NT2/D1 (cell line): ENCODE measurements around the gene CCT8L2.
"Not testable (repeated sequence)": the region's sequence is repeated elsewhere in the genome, so short reads cannot be mapped to it uniquely, and the experiment has no call there.

Experiments
- SUZ12 ChIP-seq: IDR thresholded peaks from 2 replicates; pipeline ENCODE4 v1.6.1; 2011; ENCODE audit not compliant: insufficient read length, insufficient read depth; ENCODE audit errors: extremely low read depth
- YY1 ChIP-seq: IDR thresholded peaks from 2 replicates; pipeline ENCODE4 v1.6.1; 2011; ENCODE audit not compliant: insufficient read length, insufficient read depth
- ZNF274 ChIP-seq: IDR thresholded peaks from 2 replicates; pipeline ENCODE4 v1.6.1; 2011; ENCODE audit warnings: mild to moderate bottlenecking, low read depth, low read length

DNA sequence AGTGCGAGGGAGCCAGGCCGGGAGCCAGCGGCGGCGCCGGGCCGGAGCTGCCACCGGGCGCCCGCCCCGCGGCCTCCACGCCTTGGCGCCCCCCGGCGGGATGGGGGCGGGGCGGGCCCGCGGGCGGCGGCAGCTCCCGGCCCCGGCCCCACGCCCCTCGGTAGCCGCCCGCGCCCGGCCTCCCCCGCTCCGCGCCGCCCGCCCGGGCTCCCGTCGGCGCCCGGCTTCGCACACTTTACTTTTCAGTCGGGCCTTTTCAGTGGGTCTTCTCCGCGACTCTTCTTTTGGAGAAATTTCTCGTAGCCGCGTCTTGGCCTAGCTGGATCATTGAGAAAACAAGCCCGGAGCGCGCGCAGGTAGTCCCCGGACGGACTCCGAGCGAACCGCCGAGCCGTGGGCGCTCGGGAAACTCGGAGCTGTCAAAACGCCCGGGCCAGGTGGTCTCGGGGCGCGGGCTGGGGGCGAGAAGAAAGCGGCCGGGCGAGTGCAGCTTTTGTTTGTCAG lies 9.7 kb upstream of the CCT8L2 start:
- not testable (repeated sequence) for TF ChIP-seq YY1, ZNF274, SUZ12
